ENCODE data around the gene FKBP1B. TPM values are rescaled to one million over a fixed set of nuclear protein-coding genes. Genes with fewer than 3 reads are reported as not detected.

The FKBP1B gene
- total RNA-seq, 4 donors from 2014 or later = 6.0 to 27.3 (median 8.4) TPM

DNA sequence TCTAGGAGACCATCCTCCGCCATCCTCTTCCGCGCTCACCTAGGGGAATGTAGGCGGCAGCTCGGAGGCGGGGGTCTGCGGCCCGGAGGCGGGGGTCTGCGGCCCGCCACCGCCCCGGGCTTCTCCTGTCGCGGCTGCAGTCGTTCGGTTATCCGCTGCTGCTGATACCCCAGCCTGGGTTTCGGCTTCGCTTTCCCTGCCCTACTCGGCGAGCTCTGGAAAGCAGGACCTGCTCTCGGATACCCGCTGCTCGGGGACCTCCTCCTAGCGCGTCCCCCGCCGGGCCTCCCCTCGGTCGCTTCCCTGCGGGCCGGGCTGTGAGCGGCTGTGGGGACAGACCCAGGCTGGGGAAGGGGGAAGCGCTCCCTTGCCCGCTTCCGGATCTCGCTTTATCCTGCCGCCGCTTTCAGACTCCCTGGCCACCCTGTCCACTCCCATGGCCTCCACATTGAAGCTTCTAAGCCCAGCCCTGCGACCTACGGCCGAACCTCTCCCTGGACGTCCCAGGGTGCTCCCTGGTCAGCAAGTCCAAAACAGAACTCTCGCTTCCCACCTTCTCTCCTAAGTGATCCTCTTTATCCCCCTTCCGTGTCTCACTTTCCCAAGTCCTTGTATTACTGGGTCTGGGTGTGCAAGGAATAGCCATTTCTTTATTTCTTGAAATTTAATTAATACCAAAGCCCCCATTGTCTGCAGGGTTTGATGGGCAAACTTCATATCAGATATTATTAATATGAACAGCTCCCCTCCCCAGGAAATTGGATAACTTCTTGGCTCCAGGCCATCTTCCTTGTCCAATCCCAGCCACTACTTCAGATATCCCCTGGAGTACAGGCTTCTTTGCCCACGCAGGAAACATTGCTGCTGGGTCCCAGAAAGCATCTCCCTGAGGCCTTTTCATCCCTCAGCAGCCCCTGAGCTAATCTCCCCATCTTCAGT is 769 bp downstream of the FKBP1B start:
- peak overlapping the region; percentile 64 to 72 (median 70) for H3K27ac ChIP-seq
- DNase-seq = peak; percentile 19
- TF ChIP-seq, protein P1, sequence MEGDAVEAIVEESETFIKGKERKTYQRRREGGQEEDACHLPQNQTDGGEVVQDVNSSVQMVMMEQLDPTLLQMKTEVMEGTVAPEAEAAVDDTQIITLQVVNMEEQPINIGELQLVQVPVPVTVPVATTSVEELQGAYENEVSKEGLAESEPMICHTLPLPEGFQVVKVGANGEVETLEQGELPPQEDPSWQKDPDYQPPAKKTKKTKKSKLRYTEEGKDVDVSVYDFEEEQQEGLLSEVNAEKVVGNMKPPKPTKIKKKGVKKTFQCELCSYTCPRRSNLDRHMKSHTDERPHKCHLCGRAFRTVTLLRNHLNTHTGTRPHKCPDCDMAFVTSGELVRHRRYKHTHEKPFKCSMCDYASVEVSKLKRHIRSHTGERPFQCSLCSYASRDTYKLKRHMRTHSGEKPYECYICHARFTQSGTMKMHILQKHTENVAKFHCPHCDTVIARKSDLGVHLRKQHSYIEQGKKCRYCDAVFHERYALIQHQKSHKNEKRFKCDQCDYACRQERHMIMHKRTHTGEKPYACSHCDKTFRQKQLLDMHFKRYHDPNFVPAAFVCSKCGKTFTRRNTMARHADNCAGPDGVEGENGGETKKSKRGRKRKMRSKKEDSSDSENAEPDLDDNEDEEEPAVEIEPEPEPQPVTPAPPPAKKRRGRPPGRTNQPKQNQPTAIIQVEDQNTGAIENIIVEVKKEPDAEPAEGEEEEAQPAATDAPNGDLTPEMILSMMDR (IDR thresholded peaks at IDR 0.05) = no peak
- TF ChIP-seq POLR2A (IDR thresholded peaks at IDR 0.05) = no peak
- TF ChIP-seq POLR2AphosphoS5 (IDR thresholded peaks at IDR 0.05) = no peak
- no peak for TF ChIP-seq EP300 (IDR thresholded peaks at IDR 0.05; ENCODE audit: low read depth)
- in situ Hi-C loops (cut with MboI; ENCODE audit: low pct_ligation_motif_present in 1 of 4, low pct_unique_long_range_greater_than_20kb in 1 of 4, low sequenced_read_pairs in 3 of 4) = no loop called here
- WGBS, 2 donors (ENCODE audit: low coverage in 1 of 2) = 15 to 19% methylated on average over 6 to 36 of the region's 47 CpGs
- no peaks in the 10 kb centered on the region for H3K9me3 ChIP-seq
- H3K27me3 ChIP-seq = peaks cover 13% of the 10 kb centered on the region
- H3K4me3 ChIP-seq = peak overlapping the region; percentile 68 to 83 (median 73)
- no peaks in the 10 kb centered on the region for H3K36me3 ChIP-seq
- intact Hi-C loops (cut with DNase I; ENCODE audit: low total_unique reads) = no loop called here
- peaks cover 9 to 31% (median 23%) of the 10 kb centered on the region in 4 donors for H3K4me1 ChIP-seq

DNA sequence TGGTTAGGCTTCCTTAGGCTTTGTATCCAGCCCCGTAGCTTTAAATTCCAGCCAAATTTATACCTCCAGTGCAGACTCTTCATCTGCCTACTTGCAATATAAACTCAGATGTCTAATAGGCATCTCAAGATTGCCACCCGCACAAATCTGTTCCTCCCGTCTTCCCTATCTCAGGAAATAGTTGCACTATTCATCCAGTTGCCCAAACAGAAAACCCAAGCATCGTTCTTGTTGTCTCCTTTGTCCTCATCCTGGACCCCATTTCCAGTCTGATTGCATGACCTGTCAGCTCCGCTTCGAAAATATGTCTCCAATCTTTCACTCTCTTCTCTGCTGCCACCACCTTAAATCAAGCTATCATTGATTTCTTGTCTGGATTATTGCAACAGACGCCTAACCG is 2.3 kb downstream of the FKBP1B start:
- in situ Hi-C loops (cut with MboI; ENCODE audit: low pct_ligation_motif_present in 1 of 4, low pct_unique_long_range_greater_than_20kb in 1 of 4, low sequenced_read_pairs in 3 of 4) (no loop called here), intact Hi-C loops (cut with DNase I; ENCODE audit: low total_unique reads) (no loop called here)
- Histone ChIP-seq H3K27ac (no peak overlapping the region), H3K9me3 (no peaks in the 10 kb centered on the region), H3K36me3 (no peaks in the 10 kb centered on the region), H3K4me1 (peaks cover 5 to 22% (median 15%) of the 10 kb centered on the region in 4 donors), H3K27me3 (peaks cover 13% of the 10 kb centered on the region), H3K4me3 (no peak overlapping the region)
- no peak for DNase-seq
- TF ChIP-seq EP300 (IDR thresholded peaks at IDR 0.05; ENCODE audit: low read depth) = no peak
- TF ChIP-seq POLR2A (IDR thresholded peaks at IDR 0.05) = no peak
- TF ChIP-seq, protein P1 (IDR thresholded peaks at IDR 0.05) = no peak
- no peak for TF ChIP-seq POLR2AphosphoS5 (IDR thresholded peaks at IDR 0.05)
- 81 to 93% methylated on average over 3 to 8 of the region's 8 CpGs for WGBS, 2 donors (ENCODE audit: low coverage in 1 of 2)

- peaks cover 5 to 17% (median 11%) of the 10 kb centered on the region in 4 donors for H3K4me1 ChIP-seq
- peaks cover 13% of the 10 kb centered on the region for H3K27me3 ChIP-seq
- TF ChIP-seq POLR2A (IDR thresholded peaks at IDR 0.05) = no peak
- TF ChIP-seq, protein P1 (IDR thresholded peaks at IDR 0.05) = no peak
- no peak for DNase-seq
- in situ Hi-C loops (cut with MboI; ENCODE audit: low pct_ligation_motif_present in 1 of 4, low pct_unique_long_range_greater_than_20kb in 1 of 4, low sequenced_read_pairs in 3 of 4) (no loop called here), intact Hi-C loops (cut with DNase I; ENCODE audit: low total_unique reads) (no loop called here)
- no peaks in the 10 kb centered on the region for H3K36me3 ChIP-seq
- WGBS, 2 donors (ENCODE audit: low coverage in 1 of 2) = 100% methylated on average over 1 of the region's 1 CpG
- H3K4me3 ChIP-seq = no peak overlapping the region
- H3K27ac ChIP-seq = no peak overlapping the region
- no peaks in the 10 kb centered on the region for H3K9me3 ChIP-seq
Measured at GRCh38 chr2:24052951-24053350, 3.4 kb downstream of the FKBP1B start.

DNA sequence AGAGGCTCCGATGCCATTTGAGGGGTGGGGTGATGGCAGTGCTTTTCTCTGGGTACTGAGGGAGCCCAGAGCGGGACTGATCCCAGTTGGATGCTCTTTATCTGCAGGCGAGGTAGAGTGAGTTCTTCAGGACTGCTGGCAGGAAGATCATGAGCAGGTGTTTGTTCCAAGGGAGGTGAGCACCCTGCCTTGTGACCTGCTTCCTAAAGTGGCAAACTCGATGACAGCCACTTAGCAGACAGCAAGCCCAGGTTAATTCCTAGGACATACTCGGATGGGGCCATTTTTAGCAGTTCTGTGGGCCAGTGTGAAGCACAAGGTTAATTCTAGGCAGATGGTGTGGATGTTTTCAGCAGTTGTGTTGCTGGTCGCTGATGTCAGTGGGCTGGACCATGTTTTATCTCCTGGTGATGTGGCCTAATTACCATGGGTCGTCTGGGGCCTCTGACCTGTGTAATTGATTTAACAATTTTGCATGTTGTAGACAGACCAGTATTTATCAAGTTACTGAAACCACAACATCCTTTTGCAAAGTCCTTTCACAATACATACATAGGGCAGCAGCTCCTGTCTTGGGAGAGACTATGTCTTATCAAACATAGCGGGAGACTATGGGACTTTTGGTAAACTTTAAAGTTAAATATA is 4.9 kb downstream of the FKBP1B start:
- Histone ChIP-seq H3K36me3 (no peaks in the 10 kb centered on the region), H3K27ac (no peak overlapping the region), H3K27me3 (peaks cover 8% of the 10 kb centered on the region), H3K9me3 (no peaks in the 10 kb centered on the region), H3K4me1 (peaks cover 0 to 10% (median 2%) of the 10 kb centered on the region in 4 donors), H3K4me3 (no peak overlapping the region)
- in situ Hi-C loops (cut with MboI; ENCODE audit: low pct_ligation_motif_present in 1 of 4, low pct_unique_long_range_greater_than_20kb in 1 of 4, low sequenced_read_pairs in 3 of 4) (no loop called here), intact Hi-C loops (cut with DNase I; ENCODE audit: low total_unique reads) (no loop called here)
- DNase-seq = no peak
- no peak for TF ChIP-seq POLR2AphosphoS5 (IDR thresholded peaks at IDR 0.05)
- TF ChIP-seq POLR2A (IDR thresholded peaks at IDR 0.05) = no peak
- TF ChIP-seq, protein P1 (IDR thresholded peaks at IDR 0.05) = no peak
- no peak for TF ChIP-seq EP300 (IDR thresholded peaks at IDR 0.05; ENCODE audit: low read depth)
- WGBS, 2 donors (ENCODE audit: low coverage in 1 of 2) = 62 to 75% methylated on average over 7 to 8 of the region's 8 CpGs
